Spleen (tissue), 11 donors: Measurements from ENCODE around the gene PERM1. TPM values are rescaled to one million over a fixed set of nuclear protein-coding genes. Genes with fewer than 3 reads are reported as not detected.

ENCODE experiments used
- DNase-seq: peaks from one replicate; pipeline ENCODE4 v3.0.0-alpha.2; 2020
- H3K27ac ChIP-seq, 8 donors: fragments of 200-600 bp; sonication (generic) in 7 of 8; 1 replicate in 4 of 8; 2 replicates in 4 of 8; pipeline versions ENCODE4 v1.5.0 to v1.8.0; 2016 to 2021; ENCODE audit warnings: inconsistent platforms in 4 of 8, mild to moderate bottlenecking in 4 of 8, moderate library complexity in 1 of 8
- H3K27me3 ChIP-seq, 7 donors: fragments of 200-600 bp; sonication (generic) in 6 of 7; replicated peaks in 1 of 7; 1 replicate in 4 of 7; 2 replicates in 3 of 7; pipeline versions ENCODE4 v1.5.0 to v1.8.0; 2016 to 2021; ENCODE audit warnings: inconsistent platforms in 3 of 7, mild to moderate bottlenecking in 1 of 7
- H3K36me3 ChIP-seq, 6 donors: fragments of 200-600 bp; sonication (generic) in 5 of 6; 1 replicate in 4 of 6; 2 replicates in 2 of 6; pipeline versions ENCODE4 v1.5.0 to v1.8.0; 2016 to 2021; ENCODE audit warnings: inconsistent platforms in 2 of 6
- H3K4me1 ChIP-seq, 6 donors: fragments of 200-600 bp; sonication (generic) in 5 of 6; 1 replicate in 3 of 6; 2 replicates in 3 of 6; pipeline versions ENCODE4 v1.5.0 to v1.8.0; 2016 to 2021; ENCODE audit warnings: inconsistent platforms in 3 of 6
- H3K4me3 ChIP-seq, 8 donors: fragments of 200-600 bp; sonication (generic) in 7 of 8; 1 replicate in 4 of 8; 2 replicates in 4 of 8; pipeline versions ENCODE4 v1.5.0 to v1.8.0; 2016 to 2021; ENCODE audit warnings: inconsistent platforms in 4 of 8, mild to moderate bottlenecking in 4 of 8, moderate library complexity in 2 of 8
- H3K9me3 ChIP-seq, 8 donors: fragments of 200-600 bp; sonication (generic) in 7 of 8; 1 replicate in 4 of 8; 2 replicates in 4 of 8; pipeline versions ENCODE4 v1.5.0 to v1.8.0; 2016 to 2021; ENCODE audit warnings: inconsistent platforms in 4 of 8
- POLR2A ChIP-seq, 3 donors: fragments of 450-650 bp; IDR thresholded peaks; one replicate each; pipeline ENCODE4 v1.5.1; 2017; ENCODE audit warnings: antibody characterized with exemption in 3 of 3, mild to moderate bottlenecking in 1 of 3
- POLR2AphosphoS5 ChIP-seq, 3 donors: sonication (generic); formaldehyde crosslinking; IDR thresholded peaks; one replicate each; pipeline ENCODE4 v1.5.1; 2017; ENCODE audit warnings: antibody characterized with exemption in 3 of 3
- WGBS, 5 donors: extraction: QIAGEN DNeasy Blood & Tissue Kit in 3 of 5; methylation state at CpG; one replicate each; pipeline versions ENCODE4 v1.1.5 to v1.1.7; 2013 to 2018; 5-methylcytosine and 5-hydroxymethylcytosine counted together
- intact Hi-C: fragments of 100-400 bp; cut with DNase I; formaldehyde crosslinking; loops from one replicate; pipeline ENCODE4 v1.15.0; 2023; ENCODE audit warnings: low total_unique reads
- polyA plus RNA-seq, 3 donors: library from polyadenylated mRNA; stranded (reverse); fragments of 200-250 nt; gene quantifications; one replicate each; pipeline ENCODE4 v1.2.1, GENCODE V29; 2013
- total RNA-seq, 7 donors: library from RNA; depleted of rRNA in 3 of 7; stranded (reverse); fragments of >200 nt in 3 of 7; fragmentation: NEBNext Ultra II Directional in 4 of 7; extraction: Animal tissue kit (Norgen Biotek cat#: 25700) in 4 of 7; gene quantifications; one replicate each; pipeline versions ENCODE4 v1.1.0 to v1.2.1, GENCODE V29; 2016 to 2021
- TF ChIP-seq, protein P1 (sequence below), 11 experiments: fragments of 200-600 bp in 7 of 11; fragments of 450-650 bp in 4 of 11; sonication (generic) in 4 of 11; IDR thresholded peaks in 8 of 11; conservative IDR thresholded peaks in 3 of 11; 1 replicate in 7 of 11; 2 replicates in 4 of 11; pipeline versions ENCODE4 v1.4.0 to v1.8.0; 2016 to 2021; ENCODE audit warnings: antibody characterized with exemption in 11 of 11, inconsistent platforms in 4 of 11, mild to moderate bottlenecking in 1 of 11
- donor health status: healthy with polysubstance abuse.
- donor health status: DM: no; HTN: no; CAD: no; lungs with moderate emphysema.
- donor health status: DM: no; HTN: no; CAD: no.
- donor health status: Bipolar disorder and iron deficiency.
- donor health status: healthy.
- donor health status: DM: no; HTN: no; CAD: no.
- donor health status: DM: yes; HTN: yes; CAD: no.

Gene PERM1
- total and polyA plus RNA-seq, 10 donors: 0.20 to 0.85 (median 0.50) TPM; not detected in 4

GRCh38 chr1:966704-967300, 15.1 kb downstream of the PERM1 start:
- H3K27ac ChIP-seq: peak overlapping the region; percentile 72 to 87 (median 80)
- H3K36me3 ChIP-seq: peaks cover 0 to 31% (median 6%) of the 10 kb centered on the region in 6 donors
- no peaks in the 10 kb centered on the region for H3K9me3 ChIP-seq
- H3K4me3 ChIP-seq: peak overlapping the region; percentile 56 to 78 (median 64)
- peaks cover 8 to 40% (median 21%) of the 10 kb centered on the region in 6 donors for H3K4me1 ChIP-seq
- intact Hi-C loops: no loop called here
- TF ChIP-seq POLR2A (IDR thresholded peaks at IDR 0.05): no peak
- peak; percentile 67 to 84 (median 79) for TF ChIP-seq POLR2AphosphoS5 (IDR thresholded peaks at IDR 0.05)
- peaks cover 5 to 61% (median 18%) of the 10 kb centered on the region in 7 donors for H3K27me3 ChIP-seq
- peak; percentile 94 for DNase-seq
- 0 to 2% (median 1%) methylated on average over 11 to 60 of the region's 60 CpGs for WGBS, 5 donors

- intact Hi-C loops: no loop called here
- 0 to 20% (median 4%) methylated on average over 8 to 31 of the region's 31 CpGs for WGBS, 5 donors
Measured at GRCh38 chr1:966135-966703, 15.7 kb downstream of the PERM1 start, which contains the start of gene PLEKHN1. Gene PLEKHN1, plus strand, starts transcription at chr1:966482. Its CDS starts 50 bp downstream, at chr1:966532.

GRCh38 chr1:965526-966134, 16.3 kb downstream of the PERM1 start:
- Histone ChIP-seq H3K4me1 (peaks cover 14 to 50% (median 29%) of the 10 kb centered on the region in 6 donors), H3K36me3 (peaks cover 0 to 34% (median 6%) of the 10 kb centered on the region in 6 donors), H3K4me3 (peak overlapping the region in 2 of 8 donors; percentile 60 to 78), H3K9me3 (no peaks in the 10 kb centered on the region), H3K27me3 (peaks cover 0 to 56% (median 6%) of the 10 kb centered on the region in 7 donors), H3K27ac (peak overlapping the region in 5 of 8 donors; percentile 75 to 87 (median 84))
- 68 to 80% (median 73%) methylated on average over 17 to 26 of the region's 26 CpGs for WGBS, 5 donors
- no peak for DNase-seq
- intact Hi-C loops: no loop called here
- TF ChIP-seq POLR2A (IDR thresholded peaks at IDR 0.05) (no peak), POLR2AphosphoS5 (IDR thresholded peaks at IDR 0.05) (no peak)
- TF ChIP-seq, protein P1, sequence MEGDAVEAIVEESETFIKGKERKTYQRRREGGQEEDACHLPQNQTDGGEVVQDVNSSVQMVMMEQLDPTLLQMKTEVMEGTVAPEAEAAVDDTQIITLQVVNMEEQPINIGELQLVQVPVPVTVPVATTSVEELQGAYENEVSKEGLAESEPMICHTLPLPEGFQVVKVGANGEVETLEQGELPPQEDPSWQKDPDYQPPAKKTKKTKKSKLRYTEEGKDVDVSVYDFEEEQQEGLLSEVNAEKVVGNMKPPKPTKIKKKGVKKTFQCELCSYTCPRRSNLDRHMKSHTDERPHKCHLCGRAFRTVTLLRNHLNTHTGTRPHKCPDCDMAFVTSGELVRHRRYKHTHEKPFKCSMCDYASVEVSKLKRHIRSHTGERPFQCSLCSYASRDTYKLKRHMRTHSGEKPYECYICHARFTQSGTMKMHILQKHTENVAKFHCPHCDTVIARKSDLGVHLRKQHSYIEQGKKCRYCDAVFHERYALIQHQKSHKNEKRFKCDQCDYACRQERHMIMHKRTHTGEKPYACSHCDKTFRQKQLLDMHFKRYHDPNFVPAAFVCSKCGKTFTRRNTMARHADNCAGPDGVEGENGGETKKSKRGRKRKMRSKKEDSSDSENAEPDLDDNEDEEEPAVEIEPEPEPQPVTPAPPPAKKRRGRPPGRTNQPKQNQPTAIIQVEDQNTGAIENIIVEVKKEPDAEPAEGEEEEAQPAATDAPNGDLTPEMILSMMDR (IDR thresholded peaks at IDR 0.05 in 8 of 11, conservative IDR thresholded peaks at IDR 0.05 in 3 of 11): no peak

More at GRCh38 chr1:966135-966703, 15.7 kb downstream of the PERM1 start, which contains the start of gene PLEKHN1:
- DNase-seq: no peak
- TF ChIP-seq, protein P1 (IDR thresholded peaks at IDR 0.05 in 8 of 11, conservative IDR thresholded peaks at IDR 0.05 in 3 of 11): no peak
- no peak for TF ChIP-seq POLR2AphosphoS5 (IDR thresholded peaks at IDR 0.05)
- TF ChIP-seq POLR2A (IDR thresholded peaks at IDR 0.05): no peak
- peaks cover 0 to 34% (median 6%) of the 10 kb centered on the region in 6 donors for H3K36me3 ChIP-seq
- peaks cover 13 to 46% (median 25%) of the 10 kb centered on the region in 6 donors for H3K4me1 ChIP-seq
- peak within 1 kb of the TSS; percentile 72 to 87 (median 80) for H3K27ac ChIP-seq
- peaks cover 0 to 57% (median 12%) of the 10 kb centered on the region in 7 donors for H3K27me3 ChIP-seq
- no peaks in the 10 kb centered on the region for H3K9me3 ChIP-seq
- peak within 1 kb of the TSS; percentile 56 to 78 (median 64) for H3K4me3 ChIP-seq

- intact Hi-C loops: no loop called here
- H3K27me3 ChIP-seq: peaks cover 0 to 49% (median 0%) of the 10 kb centered on the region in 7 donors
- peaks cover 0 to 34% (median 6%) of the 10 kb centered on the region in 6 donors for H3K36me3 ChIP-seq
- H3K4me1 ChIP-seq: peaks cover 14 to 55% (median 30%) of the 10 kb centered on the region in 6 donors
- H3K9me3 ChIP-seq: no peaks in the 10 kb centered on the region
- H3K27ac ChIP-seq: no peak overlapping the region
- no peak for DNase-seq
- TF ChIP-seq POLR2AphosphoS5 (IDR thresholded peaks at IDR 0.05): peak in 1 of 3 donors; percentile 12
- no peak for TF ChIP-seq POLR2A (IDR thresholded peaks at IDR 0.05)
- H3K4me3 ChIP-seq: no peak overlapping the region
- 88 to 95% (median 93%) methylated on average over 34 to 42 of the region's 51 CpGs for WGBS, 5 donors
Measured at GRCh38 chr1:964691-965525, 17.0 kb downstream of the PERM1 start.
